ENCODE results near the gene ASTN1.

ASTN1 gene

GRCh38 chr1:177162243-177162642, 2.3 kb downstream of the ASTN1 start:
- DNase-seq: no peak

GRCh38 chr1:177146499-177146898, 18.0 kb downstream of the ASTN1 start:
- no peak for DNase-seq

- no peak for DNase-seq
These were observed 19.1 kb downstream of the ASTN1 start for GRCh38 chr1:177145106-177146070.

GRCh38 chr1:177142791-177143271, 21.7 kb downstream of the ASTN1 start:
- no peak for DNase-seq

- no peak for DNase-seq
These were observed 22.5 kb downstream of the ASTN1 start for GRCh38 chr1:177142010-177142409.

GRCh38 chr1:177138347-177138746, 26.2 kb downstream of the ASTN1 start:
- no peak for DNase-seq

- no peak for DNase-seq
These were observed 26.7 kb downstream of the ASTN1 start for GRCh38 chr1:177137814-177138213.

GRCh38 chr1:177135250-177135649, 29.3 kb downstream of the ASTN1 start:
- no peak for DNase-seq

- DNase-seq: no peak
These were observed 30.5 kb downstream of the ASTN1 start for GRCh38 chr1:177133977-177134538.

GRCh38 chr1:177132141-177132540, 32.4 kb downstream of the ASTN1 start:
- no peak for DNase-seq

GRCh38 chr1:177131723-177132122, 32.8 kb downstream of the ASTN1 start:
- DNase-seq: no peak

GRCh38 chr1:177130451-177130945, 34.0 kb downstream of the ASTN1 start:
- DNase-seq: no peak

GRCh38 chr1:177128665-177129281, 35.7 kb downstream of the ASTN1 start:
- DNase-seq: no peak

GRCh38 chr1:177126267-177126666, 38.2 kb downstream of the ASTN1 start:
- no peak for DNase-seq

GRCh38 chr1:177124577-177125278, 39.8 kb downstream of the ASTN1 start:
- no peak for DNase-seq

- no peak for DNase-seq
These were observed 41.9 kb downstream of the ASTN1 start for GRCh38 chr1:177122461-177123251.

- DNase-seq: peak in 1 of 2 donors; percentile 45
These were observed 45.2 kb downstream of the ASTN1 start for GRCh38 chr1:177119311-177119710.

GRCh38 chr1:177118901-177119300, 45.6 kb downstream of the ASTN1 start:
- no peak for DNase-seq

GRCh38 chr1:177116941-177117340, 47.6 kb downstream of the ASTN1 start:
- no peak for DNase-seq

GRCh38 chr1:177106614-177107365, 57.7 kb downstream of the ASTN1 start:
- DNase-seq: no peak

GRCh38 chr1:177106196-177106595, 58.3 kb downstream of the ASTN1 start:
- DNase-seq: no peak
